Measurements from ENCODE around the gene HOXA5. TPM values are rescaled to one million over a fixed set of nuclear protein-coding genes. Genes with fewer than 3 reads are reported as not detected.

Gene HOXA5
- total and polyA plus RNA-seq, 10 of the 15 experiments (the other 5 are each of a cell fraction or from before 2014, with no cell fraction given), result 0.05 to 0.13 TPM; not detected in 8

- RAD21 ChIA-PET (ENCODE audit: unreplicated experiment), result no interaction called here
- Histone ChIP-seq H3K9ac (ENCODE audit: control insufficient read depth, insufficient read depth, low read length) (no peak overlapping the region), H3K36me3 (ENCODE audit: control insufficient read depth in 2 of 2, insufficient read depth in 2 of 2, low read length in 1 of 2) (no peaks in the 10 kb centered on the region), H4K20me1 (ENCODE audit: control insufficient read depth, insufficient read depth) (no peaks in the 10 kb centered on the region), H3K27ac (ENCODE audit: control insufficient read depth, insufficient read depth) (no peak overlapping the region), H3K79me2 (ENCODE audit: control insufficient read depth, insufficient read depth, low read length) (no peaks in the 10 kb centered on the region), H3K27me3 (replicated peaks in 1 of 2; ENCODE audit: control insufficient read depth in 2 of 2, insufficient read depth in 2 of 2, low read length in 1 of 2) (no peaks in the 10 kb centered on the region; a peak in 1 of 4 replicates), H3K9me3 (replicated peaks; ENCODE audit: control insufficient read depth, insufficient read depth, low read length) (no peaks in the 10 kb centered on the region; the same call in 2 of the 3 replicates), H3K4me1 (ENCODE audit: control insufficient read depth, insufficient read depth, low read length) (no peaks in the 10 kb centered on the region), H2AFZ (ENCODE audit: control insufficient read depth, low read depth, low read length) (no peak overlapping the region), H3K4me2 (ENCODE audit: control insufficient read depth, insufficient read depth) (no peak overlapping the region), H3K4me3 (no peak overlapping the region)
- ATAC-seq, result no peak
- SMC1A ChIA-PET (ENCODE audit: uncharacterized antibody, unreplicated experiment), result no interaction called here
- DNase-seq (ENCODE audit: low read depth, low spot score), result no peak
- intact Hi-C loops (cut with micrococcal nuclease; ENCODE audit: unreplicated experiment), result no loop called here
- TF ChIP-seq PRDM15 (CRISPR knock-in tag; IDR thresholded peaks at IDR 0.05) (no peak), RELA (IDR thresholded peaks at IDR 0.05; ENCODE audit: borderline replicate concordance, partially characterized antibody) (no peak), BCL3 (IDR thresholded peaks at IDR 0.05; ENCODE audit: borderline replicate concordance, insufficient read depth, low read depth, low read length, poor library complexity, severe bottlenecking) (peak; percentile 66)
- CTCF ChIA-PET, result no interaction called here
- no peak for FAIRE-seq
- POLR2A ChIA-PET, result no interaction called here
- WGBS (ENCODE audit: insufficient coverage, insufficient replicate concordance, low lambda C conversion rate, missing lambda C conversion rate), result 81% methylated on average over 51 of the region's 66 CpGs
- in situ Hi-C loops (cut with MboI), result no loop called here
- BruUV-seq (replicated peaks), result no TSS peak
Observed at GRCh38 chr7:27110186-27111031, 33.1 kb downstream of the HOXA5 start.
